ENCODE measurements around the gene PIK3C2A. TPM values are rescaled to one million over a fixed set of nuclear protein-coding genes. Genes with fewer than 3 reads are reported as not detected.

Gene PIK3C2A
- total RNA-seq, 1 donor from 2014 or later: 41.2 TPM

DNA sequence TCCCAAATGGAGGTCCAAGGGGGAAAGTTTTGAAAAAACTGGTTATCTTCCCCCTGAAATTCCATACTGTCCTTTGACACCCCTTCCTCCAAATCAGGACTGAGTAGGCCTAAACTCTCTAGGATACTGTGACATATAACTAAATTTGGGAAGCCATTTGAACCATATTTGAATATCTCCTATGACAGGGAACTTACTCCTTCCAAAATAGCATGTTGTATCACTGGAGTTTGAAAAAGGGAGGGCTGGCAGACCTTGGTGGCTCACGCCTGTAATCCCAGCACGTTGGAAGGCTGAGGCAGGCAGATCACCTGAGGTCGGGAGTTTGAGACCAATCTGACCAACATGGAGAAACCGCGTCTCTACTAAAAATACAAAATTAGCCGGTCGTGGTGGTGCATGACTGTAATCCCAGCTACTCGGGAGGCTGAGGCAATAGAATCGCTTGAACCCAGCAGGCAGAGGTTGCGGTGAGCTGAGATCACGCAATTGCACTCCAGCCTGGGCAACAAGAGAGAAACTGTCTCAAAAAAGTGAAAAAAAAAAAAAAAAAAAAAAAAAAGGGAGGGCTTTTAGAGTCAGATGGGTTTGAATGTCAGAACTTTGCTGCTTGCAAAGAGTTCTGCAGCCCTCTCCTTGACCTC lies 42.4 kb downstream of the PIK3C2A start:
- Mint-ChIP-seq H3K4me3 (no peak overlapping the region), H3K27me3 (no peaks in the 10 kb centered on the region), H3K27ac (no peak overlapping the region), H3K36me3 (ENCODE audit: low read depth) (peaks cover 31% of the 10 kb centered on the region), H3K4me1 (peaks cover 46% of the 10 kb centered on the region), H3K9me3 (no peaks in the 10 kb centered on the region)
- POLR2A ChIA-PET: interaction anchor here (0.6 to 0.7 kb wide), 2 partner anchors 12 to 1112 kb away, joined by 4 to 8 read pairs; no protein-coding TSS in a partner anchor
- DNase-seq (no peak), ATAC-seq (ENCODE audit: low read depth) (no peak)
- intact Hi-C loops (cut with micrococcal nuclease): no loop called here
- TF ChIP-seq, protein P1, sequence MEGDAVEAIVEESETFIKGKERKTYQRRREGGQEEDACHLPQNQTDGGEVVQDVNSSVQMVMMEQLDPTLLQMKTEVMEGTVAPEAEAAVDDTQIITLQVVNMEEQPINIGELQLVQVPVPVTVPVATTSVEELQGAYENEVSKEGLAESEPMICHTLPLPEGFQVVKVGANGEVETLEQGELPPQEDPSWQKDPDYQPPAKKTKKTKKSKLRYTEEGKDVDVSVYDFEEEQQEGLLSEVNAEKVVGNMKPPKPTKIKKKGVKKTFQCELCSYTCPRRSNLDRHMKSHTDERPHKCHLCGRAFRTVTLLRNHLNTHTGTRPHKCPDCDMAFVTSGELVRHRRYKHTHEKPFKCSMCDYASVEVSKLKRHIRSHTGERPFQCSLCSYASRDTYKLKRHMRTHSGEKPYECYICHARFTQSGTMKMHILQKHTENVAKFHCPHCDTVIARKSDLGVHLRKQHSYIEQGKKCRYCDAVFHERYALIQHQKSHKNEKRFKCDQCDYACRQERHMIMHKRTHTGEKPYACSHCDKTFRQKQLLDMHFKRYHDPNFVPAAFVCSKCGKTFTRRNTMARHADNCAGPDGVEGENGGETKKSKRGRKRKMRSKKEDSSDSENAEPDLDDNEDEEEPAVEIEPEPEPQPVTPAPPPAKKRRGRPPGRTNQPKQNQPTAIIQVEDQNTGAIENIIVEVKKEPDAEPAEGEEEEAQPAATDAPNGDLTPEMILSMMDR (IDR thresholded peaks at IDR 0.05): no peak
- CTCF ChIA-PET: no interaction called here

DNA sequence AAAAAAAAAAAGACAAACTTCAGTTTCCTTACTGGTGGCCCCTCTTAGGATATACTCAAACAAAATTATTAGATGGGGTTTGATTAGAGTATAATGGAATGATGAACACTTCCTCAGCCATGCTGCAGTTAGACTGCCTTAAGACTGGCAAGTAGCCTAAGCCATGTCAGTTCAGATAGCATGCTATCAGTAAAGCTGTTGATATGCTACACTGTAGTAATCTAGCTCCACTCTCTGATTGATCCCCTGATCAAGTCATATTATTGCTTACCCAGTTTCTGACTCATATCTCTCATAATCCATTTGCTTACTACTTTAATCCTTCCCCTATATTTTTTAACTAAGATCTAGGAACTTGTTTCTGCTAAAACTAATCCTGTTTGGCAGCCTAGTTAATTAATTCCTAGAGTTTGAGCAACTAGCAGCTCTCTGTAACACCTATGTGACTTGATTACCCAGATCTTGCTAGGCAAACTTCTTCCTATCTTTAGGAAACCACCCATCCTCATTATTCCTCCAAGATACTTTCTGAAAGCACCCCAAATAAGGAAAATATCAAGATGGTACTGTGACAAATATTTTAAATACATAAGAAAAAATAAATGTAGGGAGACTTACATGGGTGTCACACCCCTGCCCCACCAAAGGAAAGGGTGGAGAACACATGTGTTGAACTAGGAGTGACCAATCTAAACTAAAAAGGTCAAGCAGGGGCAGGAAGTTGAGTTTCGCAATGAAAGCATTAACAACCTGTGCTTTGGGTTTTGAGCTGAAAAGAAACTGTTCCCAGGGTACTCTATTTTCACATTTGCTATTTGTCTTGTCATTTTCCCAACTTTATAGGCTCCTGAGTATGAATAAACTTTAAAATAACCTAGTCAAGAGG lies 43.2 kb downstream of the PIK3C2A start:
- Mint-ChIP-seq H3K36me3 (ENCODE audit: low read depth) (peaks cover 31% of the 10 kb centered on the region), H3K27me3 (no peaks in the 10 kb centered on the region), H3K27ac (no peak overlapping the region), H3K9me3 (no peaks in the 10 kb centered on the region), H3K4me3 (no peak overlapping the region), H3K4me1 (peaks cover 52% of the 10 kb centered on the region)
- TF ChIP-seq, protein P1 (IDR thresholded peaks at IDR 0.05): no peak
- CTCF ChIA-PET: no interaction called here
- ATAC-seq (ENCODE audit: low read depth) (no peak), DNase-seq (no peak)
- POLR2A ChIA-PET: interaction anchor here (0.6 to 0.7 kb wide), 2 partner anchors 13 to 1112 kb away, joined by 4 to 8 read pairs; no protein-coding TSS in a partner anchor
- intact Hi-C loops (cut with micrococcal nuclease): no loop called here

DNA sequence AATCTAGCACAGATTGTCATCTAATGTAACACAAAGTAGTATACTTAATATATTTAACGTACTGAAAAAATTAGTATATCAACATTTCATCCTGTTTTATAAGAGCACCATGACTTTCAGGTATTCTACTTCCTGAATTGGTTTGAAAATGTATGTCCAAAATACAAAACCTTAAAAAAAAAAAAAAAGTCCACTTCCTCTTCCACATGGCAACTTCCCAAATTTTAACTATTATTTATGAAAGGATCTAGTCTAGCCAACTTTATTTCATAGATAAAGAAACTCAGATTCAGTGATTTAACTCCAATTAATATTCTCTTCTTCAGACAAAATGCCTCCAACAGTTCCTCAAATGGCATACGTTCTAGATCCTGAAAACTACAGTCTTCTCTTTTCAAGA lies 44.0 kb downstream of the PIK3C2A start:
- CTCF ChIA-PET: no interaction called here
- POLR2A ChIA-PET: no interaction called here
- DNase-seq (no peak), ATAC-seq (ENCODE audit: low read depth) (no peak)
- Mint-ChIP-seq H3K9me3 (no peaks in the 10 kb centered on the region), H3K27ac (no peak overlapping the region), H3K4me1 (peaks cover 52% of the 10 kb centered on the region), H3K4me3 (no peak overlapping the region), H3K27me3 (no peaks in the 10 kb centered on the region), H3K36me3 (ENCODE audit: low read depth) (peaks cover 22% of the 10 kb centered on the region)
- intact Hi-C loops (cut with micrococcal nuclease): no loop called here
- TF ChIP-seq, protein P1 (IDR thresholded peaks at IDR 0.05): no peak

DNA sequence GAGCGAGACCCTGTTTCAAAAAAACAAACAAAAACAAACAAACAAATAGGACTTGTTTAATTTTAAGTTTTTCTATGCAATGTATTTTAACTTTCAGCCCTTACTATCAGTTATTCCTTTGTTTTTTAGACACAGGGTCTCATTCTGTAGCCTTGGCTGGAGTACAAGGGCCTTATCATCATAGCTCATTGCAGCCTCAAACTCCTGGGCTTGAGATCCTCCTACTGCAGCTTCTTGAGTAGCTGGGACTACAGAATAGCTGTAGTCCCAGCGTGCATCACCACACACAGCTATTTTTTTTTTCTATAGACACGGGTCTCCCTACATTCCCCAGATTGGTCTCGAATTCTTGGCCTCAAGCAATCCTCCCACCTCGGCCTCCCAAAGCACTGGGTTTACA lies 44.5 kb downstream of the PIK3C2A start:
- no peak for ATAC-seq (ENCODE audit: low read depth)
- H3K4me3 Mint-ChIP-seq: no peak overlapping the region
- ChIA-PET CTCF (no interaction called here), POLR2A (interaction anchor here (1.1 kb wide), 1 partner anchor 84 kb away, joined by 3 read pairs; no protein-coding TSS in a partner anchor)
- H3K36me3 Mint-ChIP-seq (ENCODE audit: low read depth): peaks cover 18% of the 10 kb centered on the region
- DNase-seq: no peak
- H3K27me3 Mint-ChIP-seq: no peaks in the 10 kb centered on the region
- TF ChIP-seq, protein P1 (IDR thresholded peaks at IDR 0.05): no peak
- H3K9me3 Mint-ChIP-seq: no peaks in the 10 kb centered on the region
- no peak overlapping the region for H3K27ac Mint-ChIP-seq
- intact Hi-C loops (cut with micrococcal nuclease): no loop called here
- H3K4me1 Mint-ChIP-seq: peaks cover 52% of the 10 kb centered on the region

DNA sequence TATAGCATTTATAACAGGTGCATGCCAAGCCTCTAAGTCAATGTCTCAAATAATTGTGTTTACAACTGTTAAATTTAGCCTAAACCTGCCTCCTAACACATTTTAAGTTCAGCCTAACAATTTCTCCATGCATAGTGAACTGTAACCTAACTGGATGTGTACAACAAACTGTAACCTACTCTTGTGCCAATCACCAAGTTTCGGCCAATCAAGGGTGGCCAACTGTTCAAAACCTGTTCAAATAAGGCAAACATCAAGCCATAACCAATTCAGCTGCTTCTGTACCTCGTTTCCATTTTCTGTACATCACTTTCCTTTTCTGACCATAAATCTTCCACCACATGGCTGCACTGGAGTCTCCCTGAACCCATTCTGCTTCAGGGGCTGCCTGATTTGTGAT lies 45.4 kb downstream of the PIK3C2A start:
- DNase-seq (no peak), ATAC-seq (ENCODE audit: low read depth) (no peak)
- H3K27me3 Mint-ChIP-seq: no peaks in the 10 kb centered on the region
- peak overlapping the region; percentile 47 for H3K27ac Mint-ChIP-seq
- H3K9me3 Mint-ChIP-seq: no peaks in the 10 kb centered on the region
- TF ChIP-seq, protein P1 (IDR thresholded peaks at IDR 0.05): no peak
- ChIA-PET CTCF (no interaction called here), POLR2A (interaction anchor here (1.1 kb wide), 1 partner anchor 83 kb away, joined by 3 read pairs; no protein-coding TSS in a partner anchor)
- H3K36me3 Mint-ChIP-seq (ENCODE audit: low read depth): peaks cover 15% of the 10 kb centered on the region
- intact Hi-C loops (cut with micrococcal nuclease): no loop called here
- H3K4me1 Mint-ChIP-seq: peaks cover 52% of the 10 kb centered on the region
- no peak overlapping the region for H3K4me3 Mint-ChIP-seq

All from activated B cell treated with CpG ODN at 0.5 μM for 24 hours (primary cell).